Activated naive CD8-positive, alpha-beta T cell treated with anti-CD3 and anti-CD28 coated beads for 36 hours (primary cell): Measurements from ENCODE around the gene ARHGEF16. TPM values are rescaled to one million over a fixed set of nuclear protein-coding genes. Genes with fewer than 3 reads are reported as not detected.

ENCODE experiments used
- DNase-seq: peaks from one replicate; pipeline ENCODE4 v3.0.0; 2021
- H3K27ac Mint-ChIP-seq: one replicate; pipeline ENCODE4 v1.8.0; 2022; ENCODE audit warnings: mild to moderate bottlenecking, moderate library complexity, mixed read lengths
- H3K27me3 Mint-ChIP-seq: one replicate; pipeline ENCODE4 v1.8.0; 2022; ENCODE audit warnings: mild to moderate bottlenecking, mixed read lengths
- H3K36me3 Mint-ChIP-seq: one replicate; pipeline ENCODE4 v1.8.0; 2021; ENCODE audit warnings: mild to moderate bottlenecking, mixed read lengths
- H3K4me1 Mint-ChIP-seq: one replicate; pipeline ENCODE4 v1.8.0; 2021; ENCODE audit warnings: mixed read lengths
- H3K4me3 Mint-ChIP-seq: one replicate; pipeline ENCODE4 v1.8.0; 2022; ENCODE audit warnings: mild to moderate bottlenecking, moderate library complexity, mixed read lengths
- H3K9me3 Mint-ChIP-seq: one replicate; pipeline ENCODE4 v1.8.0; 2022; ENCODE audit warnings: mixed read lengths
- total RNA-seq, 2 experiments: library from RNA; stranded (reverse); gene quantifications; one replicate each; pipeline ENCODE4 v1.2.3, GENCODE V29; 2021

Gene ARHGEF16
- total RNA-seq, 2 experiments from 2014 or later: 0.12 TPM; not detected in 1

DNA sequence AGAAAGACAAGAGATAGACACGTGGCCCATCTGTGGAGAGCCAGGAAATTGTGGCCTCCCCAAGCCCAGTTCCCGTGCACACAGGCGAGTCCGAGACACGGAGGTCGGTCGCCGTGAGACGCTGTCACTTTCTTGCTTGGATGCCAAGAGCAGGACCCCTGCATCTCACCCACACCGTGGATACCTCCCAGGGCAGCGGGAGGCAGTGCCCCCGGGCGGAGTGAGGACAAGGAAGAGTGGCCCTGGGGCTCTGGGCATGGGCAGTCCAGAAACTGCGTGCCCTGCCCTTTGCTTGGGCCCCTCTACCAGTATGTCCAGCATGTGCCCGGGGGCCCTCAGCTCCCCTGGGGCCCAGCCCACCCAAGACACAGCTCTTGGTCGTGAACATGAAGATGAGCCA is 24.7 kb upstream of the ARHGEF16 start:
- H3K4me3 Mint-ChIP-seq: no peak overlapping the region
- H3K36me3 Mint-ChIP-seq: no peaks in the 10 kb centered on the region
- no peak for DNase-seq
- no peaks in the 10 kb centered on the region for H3K27me3 Mint-ChIP-seq
- no peaks in the 10 kb centered on the region for H3K4me1 Mint-ChIP-seq
- no peak overlapping the region for H3K27ac Mint-ChIP-seq
- H3K9me3 Mint-ChIP-seq: no peaks in the 10 kb centered on the region

DNA sequence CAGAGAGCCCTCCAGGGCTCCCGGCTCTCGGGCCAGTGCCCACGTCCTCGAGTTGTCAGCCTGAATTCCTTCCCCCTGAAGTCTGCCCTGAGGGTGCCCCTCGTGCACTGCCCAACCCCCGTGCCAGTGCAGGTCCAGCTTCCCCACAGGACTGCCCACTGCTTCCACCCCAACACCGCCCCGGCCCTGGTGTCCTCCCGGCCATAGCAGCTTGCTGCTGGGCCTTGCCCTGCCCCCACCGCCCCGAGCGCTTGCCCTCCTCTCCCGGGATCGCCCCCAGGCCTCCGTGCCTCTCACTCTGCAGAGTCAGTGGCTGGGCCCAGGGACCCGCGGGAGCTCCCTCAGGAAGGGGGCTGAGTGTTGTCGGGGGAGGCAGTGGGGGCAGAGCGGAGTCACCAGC is 24.1 kb upstream of the ARHGEF16 start:
- Mint-ChIP-seq H3K36me3 (no peaks in the 10 kb centered on the region), H3K4me3 (no peak overlapping the region), H3K27ac (no peak overlapping the region), H3K9me3 (no peaks in the 10 kb centered on the region), H3K4me1 (no peaks in the 10 kb centered on the region), H3K27me3 (no peaks in the 10 kb centered on the region)
- DNase-seq: no peak

DNA sequence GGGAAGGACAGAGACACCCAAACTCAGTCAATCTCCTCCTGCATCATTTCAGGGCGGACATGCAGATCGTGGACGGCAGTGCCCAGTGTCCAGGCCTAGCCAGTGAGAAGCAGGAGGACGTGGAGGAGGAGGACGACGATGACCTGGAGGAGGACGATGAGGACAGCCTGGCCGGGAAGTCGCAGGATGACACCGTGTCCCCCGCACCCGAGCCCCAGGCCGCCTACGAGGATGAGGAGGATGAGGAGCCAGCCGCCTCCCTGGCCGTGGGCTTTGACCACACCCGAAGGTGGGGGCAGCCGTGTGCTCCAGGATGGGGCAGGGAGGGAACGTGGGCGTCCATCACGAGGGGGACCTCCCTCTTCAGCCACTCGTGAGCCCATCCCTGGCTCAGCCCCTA is 23.6 kb upstream of the ARHGEF16 start:
- Mint-ChIP-seq H3K27ac (no peak overlapping the region), H3K36me3 (no peaks in the 10 kb centered on the region), H3K9me3 (no peaks in the 10 kb centered on the region), H3K4me1 (no peaks in the 10 kb centered on the region), H3K4me3 (no peak overlapping the region), H3K27me3 (no peaks in the 10 kb centered on the region)
- DNase-seq: no peak

DNA sequence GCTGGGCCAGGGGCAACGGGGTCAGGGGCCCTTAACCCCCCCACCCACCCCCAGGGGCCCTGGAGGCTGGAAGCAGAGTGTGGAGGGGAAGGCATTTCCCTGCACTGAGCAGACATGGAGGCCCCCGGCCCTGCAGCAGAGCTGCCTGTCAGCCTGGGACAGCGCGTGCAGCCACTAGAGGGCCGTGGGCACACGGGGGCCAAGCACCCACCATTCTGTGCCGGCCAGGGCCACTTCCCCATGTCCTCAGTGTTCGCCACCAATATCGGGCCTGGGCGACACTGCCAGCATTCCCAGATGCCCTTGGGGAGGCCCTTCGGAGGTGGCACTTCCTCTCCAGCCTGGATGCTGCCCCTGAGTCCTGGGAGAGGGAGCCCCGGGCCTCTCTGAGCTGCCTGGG is 23.2 kb upstream of the ARHGEF16 start:
- no peaks in the 10 kb centered on the region for H3K27me3 Mint-ChIP-seq
- H3K4me1 Mint-ChIP-seq: no peaks in the 10 kb centered on the region
- no peak overlapping the region for H3K27ac Mint-ChIP-seq
- no peaks in the 10 kb centered on the region for H3K9me3 Mint-ChIP-seq
- DNase-seq: no peak
- H3K36me3 Mint-ChIP-seq: no peaks in the 10 kb centered on the region
- H3K4me3 Mint-ChIP-seq: no peak overlapping the region

DNA sequence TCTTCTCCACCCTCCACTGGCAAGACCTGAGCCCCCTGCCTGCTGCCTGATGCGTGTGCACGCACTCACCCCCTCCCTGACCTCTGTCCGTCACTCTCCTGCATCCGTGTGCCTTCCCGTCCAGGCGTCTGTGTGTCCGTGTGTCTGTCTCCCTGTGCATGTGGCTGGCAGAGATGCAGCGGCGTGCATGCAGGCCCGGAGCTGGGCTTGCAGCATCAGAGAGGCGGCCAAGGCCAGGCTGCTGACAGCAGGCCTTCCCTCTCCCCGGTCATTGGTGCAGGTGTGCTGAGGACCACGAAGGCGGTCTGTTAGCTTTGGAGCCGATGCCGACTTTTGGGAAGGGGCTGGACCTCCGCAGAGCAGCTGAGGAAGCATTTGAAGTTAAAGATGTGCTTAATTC is 22.8 kb upstream of the ARHGEF16 start:
- no peak overlapping the region for H3K4me3 Mint-ChIP-seq
- no peaks in the 10 kb centered on the region for H3K4me1 Mint-ChIP-seq
- H3K9me3 Mint-ChIP-seq: no peaks in the 10 kb centered on the region
- no peaks in the 10 kb centered on the region for H3K36me3 Mint-ChIP-seq
- no peaks in the 10 kb centered on the region for H3K27me3 Mint-ChIP-seq
- no peak overlapping the region for H3K27ac Mint-ChIP-seq
- no peak for DNase-seq

DNA sequence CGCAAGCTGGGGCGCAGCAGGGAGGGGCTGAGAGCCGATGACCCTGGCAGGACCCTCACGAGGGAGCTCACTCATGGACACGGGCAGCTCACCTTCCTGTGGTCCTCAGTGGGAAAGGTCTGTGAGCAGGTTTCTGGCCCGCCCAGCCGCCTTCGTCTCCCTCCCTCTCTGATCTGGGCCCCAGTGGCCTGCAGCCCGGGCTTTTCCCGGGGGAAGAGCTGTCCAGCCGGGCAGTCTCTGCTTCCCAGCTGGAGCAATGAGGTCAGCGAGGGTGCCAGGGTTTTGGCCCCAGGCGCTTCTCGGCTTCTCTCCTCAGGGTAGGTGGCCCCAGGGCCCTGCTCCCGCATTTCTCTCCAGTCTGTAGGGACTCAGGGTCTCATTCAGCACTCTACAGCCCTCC is 22.2 kb upstream of the ARHGEF16 start:
- no peak for DNase-seq
- Mint-ChIP-seq H3K4me3 (no peak overlapping the region), H3K27me3 (no peaks in the 10 kb centered on the region), H3K4me1 (no peaks in the 10 kb centered on the region), H3K27ac (no peak overlapping the region), H3K36me3 (no peaks in the 10 kb centered on the region), H3K9me3 (no peaks in the 10 kb centered on the region)

DNA sequence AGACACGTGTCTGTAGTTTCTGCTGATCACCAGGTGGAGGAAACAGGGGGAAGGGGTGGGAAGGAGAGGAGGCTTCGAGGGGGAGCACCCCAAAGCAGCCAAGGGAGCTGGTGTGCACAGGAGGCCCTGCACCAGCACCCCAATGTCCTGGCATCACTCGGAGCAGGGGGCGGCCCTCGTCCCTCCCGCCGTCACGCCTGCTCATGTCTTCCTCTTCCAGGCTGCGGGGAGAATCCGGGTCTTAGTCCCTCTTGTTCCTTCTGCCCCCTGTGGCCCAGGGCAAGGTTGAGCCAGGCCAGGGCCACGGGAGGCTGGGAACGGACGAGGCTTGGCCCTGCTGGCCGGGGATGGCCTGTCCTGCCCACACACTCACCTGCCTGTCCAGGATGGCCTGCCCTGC is 21.4 kb upstream of the ARHGEF16 start:
- H3K4me1 Mint-ChIP-seq: no peaks in the 10 kb centered on the region
- no peak for DNase-seq
- no peaks in the 10 kb centered on the region for H3K9me3 Mint-ChIP-seq
- no peak overlapping the region for H3K27ac Mint-ChIP-seq
- no peaks in the 10 kb centered on the region for H3K27me3 Mint-ChIP-seq
- no peaks in the 10 kb centered on the region for H3K36me3 Mint-ChIP-seq
- H3K4me3 Mint-ChIP-seq: no peak overlapping the region

DNA sequence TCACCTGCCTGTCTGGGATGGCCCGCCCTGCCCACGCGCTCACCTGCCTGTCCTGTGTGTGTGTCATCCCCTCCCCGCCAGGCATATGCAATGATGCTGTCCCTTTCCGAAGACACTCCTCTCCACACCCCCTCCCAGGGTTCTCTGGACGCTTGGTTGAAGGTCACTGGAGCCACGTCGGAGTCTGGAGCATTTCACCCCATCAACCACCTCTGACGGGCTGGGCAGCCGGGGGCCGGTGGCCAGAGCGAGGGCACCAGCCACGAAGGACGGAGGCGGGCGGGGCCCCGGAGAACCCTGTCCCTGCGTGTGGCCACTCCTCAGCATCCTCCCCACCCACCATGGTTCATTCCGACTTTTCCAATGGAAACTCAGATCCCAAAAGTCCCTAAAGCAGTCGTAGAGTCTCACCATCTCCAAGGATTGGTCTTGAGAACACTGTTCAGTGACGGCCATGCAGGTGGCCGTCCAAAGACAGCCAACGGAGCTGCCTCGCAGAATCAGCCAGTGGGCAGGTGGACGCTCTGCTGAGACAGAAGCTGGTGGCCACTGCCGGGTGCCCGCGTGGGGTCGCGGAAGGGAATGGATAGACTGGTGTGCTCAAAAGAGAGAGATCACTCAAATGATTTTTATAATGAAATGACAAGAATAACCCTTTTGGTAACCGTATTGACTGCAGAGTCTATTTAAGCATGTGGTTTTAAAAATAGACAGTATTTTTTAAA is 20.7 kb upstream of the ARHGEF16 start:
- no peak for DNase-seq
- H3K36me3 Mint-ChIP-seq: no peaks in the 10 kb centered on the region
- H3K4me3 Mint-ChIP-seq: no peak overlapping the region
- H3K4me1 Mint-ChIP-seq: no peaks in the 10 kb centered on the region
- H3K27ac Mint-ChIP-seq: no peak overlapping the region
- H3K9me3 Mint-ChIP-seq: no peaks in the 10 kb centered on the region
- no peaks in the 10 kb centered on the region for H3K27me3 Mint-ChIP-seq

DNA sequence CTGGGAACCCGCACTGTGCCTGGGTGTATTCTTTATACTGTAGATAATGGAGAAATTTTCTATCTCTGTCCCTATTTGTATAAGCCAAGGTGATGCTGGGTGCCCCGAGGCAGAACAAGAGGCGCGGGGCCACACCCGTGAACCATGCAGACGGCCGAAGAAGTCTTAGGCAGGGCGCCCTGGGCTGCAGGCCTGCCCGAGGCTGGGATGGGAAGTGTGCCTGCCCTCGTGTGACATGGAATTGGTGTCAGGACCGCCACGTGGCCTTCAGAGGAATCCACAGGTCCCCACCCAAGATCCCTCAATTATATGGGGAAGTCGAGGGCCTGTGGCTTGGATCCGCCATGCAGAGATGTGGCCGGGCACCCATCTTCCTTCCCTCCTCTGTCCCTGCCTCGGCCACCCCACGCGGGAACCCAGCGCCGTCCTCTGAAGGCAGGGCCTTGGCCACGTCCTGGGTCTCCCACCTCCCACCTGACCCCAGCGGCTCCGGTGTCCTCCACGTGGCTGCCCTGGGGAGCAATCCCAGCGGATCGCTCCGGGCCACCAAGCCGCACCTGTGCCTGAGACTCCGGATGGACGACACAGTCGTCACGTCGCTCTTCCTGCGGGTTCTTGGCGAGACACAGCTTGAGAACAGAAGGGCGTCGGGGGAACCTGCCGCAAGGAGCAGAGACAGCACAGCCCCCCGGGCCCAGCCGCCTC is 19.9 kb upstream of the ARHGEF16 start:
- Mint-ChIP-seq H3K36me3 (no peaks in the 10 kb centered on the region), H3K27ac (no peak overlapping the region), H3K9me3 (no peaks in the 10 kb centered on the region), H3K27me3 (no peaks in the 10 kb centered on the region), H3K4me3 (no peak overlapping the region), H3K4me1 (no peaks in the 10 kb centered on the region)
- DNase-seq: no peak

DNA sequence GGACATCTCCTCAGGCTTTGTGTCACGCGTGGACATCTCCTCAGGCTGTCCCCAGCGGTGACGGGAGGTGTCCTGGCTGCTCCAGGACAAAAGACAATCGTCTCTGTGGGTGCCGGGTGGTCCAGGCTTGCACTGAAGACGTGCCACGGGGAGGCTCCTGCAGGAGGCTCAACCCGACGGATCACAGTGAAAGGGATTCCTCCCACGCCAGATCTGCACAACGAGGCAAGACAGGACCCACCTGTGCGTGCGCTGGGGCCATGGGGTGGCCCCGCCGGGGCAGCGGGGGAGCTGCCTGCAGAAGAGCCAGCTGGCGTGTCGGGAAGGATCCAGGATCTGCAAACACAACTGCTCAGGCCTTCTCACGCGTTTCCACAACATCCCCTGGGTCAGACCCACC is 18.8 kb upstream of the ARHGEF16 start:
- Mint-ChIP-seq H3K36me3 (no peaks in the 10 kb centered on the region), H3K27me3 (peaks cover 3% of the 10 kb centered on the region), H3K4me3 (no peak overlapping the region), H3K4me1 (no peaks in the 10 kb centered on the region), H3K27ac (no peak overlapping the region), H3K9me3 (no peaks in the 10 kb centered on the region)
- DNase-seq: no peak

DNA sequence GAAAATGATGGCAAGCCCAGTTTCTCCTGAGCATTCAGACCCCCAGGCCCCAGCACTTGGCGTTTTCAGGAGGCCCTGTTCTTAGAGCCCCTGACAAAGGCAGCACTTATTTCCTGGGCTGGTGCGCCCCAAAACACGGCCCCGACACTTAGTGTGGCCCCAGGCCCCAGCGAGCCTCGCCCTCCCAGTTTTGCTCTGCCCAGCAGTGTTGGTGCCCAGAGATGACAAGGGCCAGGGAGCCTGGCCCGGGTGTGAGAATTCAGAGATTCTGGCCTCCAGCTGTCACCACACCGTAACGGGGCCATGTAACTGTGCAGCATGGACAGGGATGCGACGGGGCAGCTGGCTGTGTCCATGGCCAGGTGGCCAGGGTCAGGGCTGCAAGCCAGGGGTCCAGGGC is 18.0 kb upstream of the ARHGEF16 start:
- peaks cover 7% of the 10 kb centered on the region for H3K27me3 Mint-ChIP-seq
- no peak overlapping the region for H3K4me3 Mint-ChIP-seq
- no peak for DNase-seq
- H3K27ac Mint-ChIP-seq: no peak overlapping the region
- no peaks in the 10 kb centered on the region for H3K36me3 Mint-ChIP-seq
- H3K9me3 Mint-ChIP-seq: no peaks in the 10 kb centered on the region
- no peaks in the 10 kb centered on the region for H3K4me1 Mint-ChIP-seq

DNA sequence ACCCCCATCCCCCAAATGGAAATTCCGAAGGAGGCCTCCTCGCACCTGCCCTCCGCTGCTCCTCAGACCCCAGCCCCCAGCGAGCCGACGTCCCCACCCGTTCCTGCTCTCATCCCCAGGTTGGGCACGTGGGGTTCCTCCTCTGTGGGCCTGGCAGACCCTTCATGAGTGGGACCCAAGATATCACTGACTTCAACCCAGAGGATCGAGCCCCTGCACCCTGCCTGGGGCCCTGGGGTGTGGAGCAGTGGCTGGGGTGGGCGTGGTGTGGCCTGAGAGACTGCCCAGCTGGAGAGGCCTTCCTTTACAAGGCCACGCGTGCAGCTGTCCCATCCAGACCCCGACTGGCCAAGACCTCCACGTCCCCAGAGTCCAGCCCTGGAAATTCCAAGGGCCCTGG is 17.6 kb upstream of the ARHGEF16 start:
- peaks cover 7% of the 10 kb centered on the region for H3K27me3 Mint-ChIP-seq
- no peaks in the 10 kb centered on the region for H3K36me3 Mint-ChIP-seq
- DNase-seq: no peak
- H3K27ac Mint-ChIP-seq: no peak overlapping the region
- no peaks in the 10 kb centered on the region for H3K9me3 Mint-ChIP-seq
- no peaks in the 10 kb centered on the region for H3K4me1 Mint-ChIP-seq
- no peak overlapping the region for H3K4me3 Mint-ChIP-seq

DNA sequence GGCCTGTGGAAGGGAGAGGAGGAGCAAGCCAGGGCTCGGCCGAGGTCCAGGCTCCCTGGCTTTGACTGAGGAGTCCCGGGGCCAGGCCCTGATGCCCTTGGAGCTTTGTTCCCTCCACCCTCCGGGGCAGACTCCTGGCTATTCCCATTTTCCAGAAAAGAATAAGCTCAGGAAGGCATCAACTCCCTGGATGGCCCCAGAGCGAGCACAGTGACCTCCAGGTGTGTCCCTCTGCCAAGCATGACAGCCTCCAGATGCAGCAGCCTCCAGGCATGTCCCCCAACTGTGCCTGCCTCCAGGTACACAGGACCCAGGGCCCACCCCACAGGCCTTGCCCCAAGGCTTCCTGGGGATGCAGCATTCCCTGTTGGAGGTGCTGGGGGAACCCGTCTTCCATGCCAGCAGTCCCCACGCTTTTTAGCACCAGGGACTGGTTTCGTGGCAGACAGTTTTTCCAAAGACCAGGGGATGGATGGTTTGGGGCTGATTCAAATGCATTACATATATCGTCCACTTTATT is 15.7 kb upstream of the ARHGEF16 start:
- DNase-seq: no peak
- Mint-ChIP-seq H3K27ac (no peak overlapping the region), H3K4me1 (no peaks in the 10 kb centered on the region), H3K27me3 (peaks cover 7% of the 10 kb centered on the region), H3K9me3 (no peaks in the 10 kb centered on the region), H3K4me3 (no peak overlapping the region), H3K36me3 (no peaks in the 10 kb centered on the region)

DNA sequence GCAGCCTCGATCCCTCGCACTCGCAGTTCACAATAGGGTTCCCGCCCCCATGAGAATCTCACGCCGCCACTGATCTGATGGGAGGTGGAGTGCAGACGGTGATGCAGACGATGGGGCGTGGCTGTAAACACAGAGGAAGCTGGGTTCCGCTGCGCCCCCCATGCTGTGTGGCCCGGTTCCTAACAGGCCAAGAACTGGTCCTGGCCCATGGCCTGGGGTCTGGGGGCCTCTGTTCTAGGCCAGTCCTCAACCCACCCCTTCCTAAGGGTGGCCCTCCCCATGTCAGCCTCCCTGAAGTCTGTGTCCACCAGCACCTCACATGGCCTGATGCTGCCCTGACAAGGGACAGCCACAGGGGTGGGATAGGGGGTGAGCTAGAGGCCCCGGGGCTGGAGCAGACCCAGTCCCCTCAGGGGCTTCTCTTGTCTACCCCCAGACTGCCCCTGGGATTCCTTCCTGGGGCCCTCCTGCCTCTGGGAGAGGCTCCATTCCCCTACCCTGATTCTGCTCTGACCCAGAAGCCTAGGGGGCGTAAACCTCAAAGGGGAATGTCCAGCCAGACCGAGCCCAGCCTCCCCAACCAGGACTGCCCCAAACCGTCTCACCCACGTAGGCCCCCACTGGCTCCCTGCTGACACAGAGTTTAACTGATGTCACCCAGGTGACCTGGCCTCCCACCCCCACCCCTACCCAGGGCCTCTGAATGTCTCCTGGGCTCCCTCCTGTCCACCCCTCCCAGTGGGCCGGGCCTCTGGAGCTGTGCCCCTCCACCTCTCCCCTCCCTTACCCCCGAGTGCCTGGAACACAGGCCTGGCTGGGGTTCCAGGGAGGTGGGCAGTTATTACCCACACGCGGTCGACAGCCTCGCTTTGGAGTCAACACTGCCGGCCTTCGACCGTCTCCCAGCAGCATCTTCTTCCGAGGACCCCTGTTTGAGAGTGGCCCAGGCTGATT is 14.8 kb upstream of the ARHGEF16 start:
- H3K4me1 Mint-ChIP-seq: no peaks in the 10 kb centered on the region
- H3K27ac Mint-ChIP-seq: no peak overlapping the region
- peaks cover 7% of the 10 kb centered on the region for H3K27me3 Mint-ChIP-seq
- H3K36me3 Mint-ChIP-seq: no peaks in the 10 kb centered on the region
- no peak overlapping the region for H3K4me3 Mint-ChIP-seq
- no peaks in the 10 kb centered on the region for H3K9me3 Mint-ChIP-seq
- DNase-seq: no peak

DNA sequence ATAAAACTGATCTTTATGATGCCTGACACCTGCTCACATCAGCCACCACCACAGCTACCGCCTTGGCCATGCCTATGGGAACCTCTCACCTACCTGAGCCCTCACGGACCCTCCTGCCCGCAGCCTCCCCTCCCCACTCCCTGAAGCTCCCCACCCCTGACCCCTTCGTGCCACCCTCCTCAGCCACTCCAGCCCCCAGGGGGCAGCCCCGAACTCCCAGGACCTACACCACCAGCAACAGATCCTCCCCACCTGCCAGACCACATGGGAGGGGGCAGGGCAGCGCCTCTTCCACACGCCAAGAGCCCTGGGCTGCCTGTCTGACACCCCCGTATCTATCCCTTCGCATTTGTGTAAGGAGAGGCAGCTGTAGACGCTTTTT is 14.2 kb upstream of the ARHGEF16 start:
- H3K4me3 Mint-ChIP-seq: no peak overlapping the region
- H3K36me3 Mint-ChIP-seq: no peaks in the 10 kb centered on the region
- H3K27me3 Mint-ChIP-seq: peaks cover 7% of the 10 kb centered on the region
- no peak for DNase-seq
- no peaks in the 10 kb centered on the region for H3K9me3 Mint-ChIP-seq
- no peaks in the 10 kb centered on the region for H3K4me1 Mint-ChIP-seq
- H3K27ac Mint-ChIP-seq: no peak overlapping the region
